H1 (cell line): Measurements from ENCODE around the gene CORO7. TPM values are rescaled to one million over a fixed set of nuclear protein-coding genes. Genes with fewer than 3 reads are reported as not detected.

Source experiments
- BACH1 ChIP-seq: IDR thresholded peaks from 2 replicates; pipeline ENCODE4 v1.6.1; 2012; ENCODE audit warnings: low read length, improper control_type of control experiment
- TAF7 ChIP-seq: optimal IDR thresholded peaks from 2 replicates; pipeline ENCODE3; 2011; ENCODE audit warnings: low read depth, mild to moderate bottlenecking, inconsistent platforms, low read length, moderate library complexity, borderline replicate concordance
- polyA plus RNA-seq, 7 experiments: library from polyadenylated mRNA; depleted of rRNA in 3 of 7; stranded (reverse) in 5 of 7; unstranded in 2 of 7; fragments of >200 nt in 5 of 7; fragments of 200-250 nt in 2 of 7; gene quantifications; 1 replicate in 5 of 7; 2 replicates in 1 of 7; 4 replicates in 1 of 7; pipeline versions ENCODE4 v1.2.1 to v1.2.3, GENCODE V29; 2011 to 2013; ENCODE audit warnings: missing spikeins in 2 of 7, mixed read lengths in 2 of 7
- total RNA-seq: library from RNA; stranded (reverse); fragmentation: NEBNext Ultra II Directional; extraction: Animal tissue kit (Norgen Biotek cat#: 25700); gene quantifications from 2 replicates; pipeline ENCODE4 v1.2.1, GENCODE V29; 2021

Gene CORO7
- total and polyA plus RNA-seq, 2 of the 8 experiments (the other 6 are each of a cell fraction or from before 2014, with no cell fraction given), result 25.2 to 29.8 TPM

DNA sequence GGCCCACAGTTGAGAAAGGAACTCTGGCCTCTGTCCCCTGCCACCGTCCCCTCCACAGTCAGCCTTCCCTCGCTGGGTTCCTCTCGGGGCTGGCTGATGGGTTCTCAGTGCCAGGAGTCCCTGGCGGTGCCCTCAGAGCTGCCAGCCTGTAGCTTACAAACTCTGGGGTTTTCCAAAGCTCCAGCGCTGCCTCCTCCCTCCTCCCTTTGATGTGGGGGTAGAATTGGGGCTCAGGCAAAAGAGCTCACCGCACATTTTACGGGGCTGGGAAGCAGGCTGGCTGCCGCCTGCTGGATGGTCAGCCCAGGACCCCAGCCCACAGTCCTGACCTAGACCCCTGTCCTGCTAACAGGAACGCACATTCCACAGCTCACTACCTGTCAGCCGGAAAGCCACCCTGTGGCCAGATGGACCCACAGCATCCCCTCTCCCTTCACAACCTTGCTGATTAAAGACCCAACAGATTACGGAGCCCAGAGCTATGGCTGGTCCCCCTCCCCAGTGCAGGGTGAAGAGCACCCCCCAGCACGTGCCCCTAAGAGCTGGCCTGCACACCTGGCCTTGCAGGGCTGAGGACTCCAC lies 38.7 kb downstream of the CORO7 start (continued):
- TF ChIP-seq BACH1, result no peak
- TF ChIP-seq TAF7, result no peak
